IPS-11a (cell line): ENCODE results near the gene TMEM44.
"Not testable (repeated sequence)": the region's sequence is repeated elsewhere in the genome, so short reads cannot be mapped to it uniquely, and the experiment has no call there.

Source experiments
- H3K4me3 ChIP-seq: one replicate; pipeline ENCODE4 v1.5.1; 2013; ENCODE audit warnings: low read depth, low read length, control low read depth

TMEM44 gene

GRCh38 chr3:194610689-194611088, 22.5 kb downstream of the TMEM44 start:
- no peak overlapping the region for H3K4me3 ChIP-seq

GRCh38 chr3:194609601-194610000, 23.6 kb downstream of the TMEM44 start:
- no peak overlapping the region for H3K4me3 ChIP-seq

- H3K4me3 ChIP-seq: no peak overlapping the region
Observed at GRCh38 chr3:194608981-194609380, 24.2 kb downstream of the TMEM44 start.

- H3K4me3 ChIP-seq: no peak overlapping the region
Observed at GRCh38 chr3:194607592-194608389, 25.4 kb downstream of the TMEM44 start.

- no peak overlapping the region for H3K4me3 ChIP-seq
Observed at GRCh38 chr3:194606941-194607340, 26.3 kb downstream of the TMEM44 start.

- H3K4me3 ChIP-seq: no peak overlapping the region
Observed at GRCh38 chr3:194606163-194606562, 27.1 kb downstream of the TMEM44 start.

GRCh38 chr3:194605314-194605713, 27.9 kb downstream of the TMEM44 start:
- not testable (repeated sequence) for H3K4me3 ChIP-seq

GRCh38 chr3:194604837-194605236, 28.4 kb downstream of the TMEM44 start:
- H3K4me3 ChIP-seq: no peak overlapping the region

- no peak overlapping the region for H3K4me3 ChIP-seq
Observed at GRCh38 chr3:194604126-194604525, 29.1 kb downstream of the TMEM44 start.

- H3K4me3 ChIP-seq: no peak overlapping the region
Observed at GRCh38 chr3:194602669-194603171, 30.5 kb downstream of the TMEM44 start.

GRCh38 chr3:194598771-194599557, 34.3 kb downstream of the TMEM44 start:
- H3K4me3 ChIP-seq: no peak overlapping the region

GRCh38 chr3:194596906-194597305, 36.3 kb downstream of the TMEM44 start:
- H3K4me3 ChIP-seq: no peak overlapping the region

GRCh38 chr3:194592798-194593752, 40.1 kb downstream of the TMEM44 start:
- no peak overlapping the region for H3K4me3 ChIP-seq

- H3K4me3 ChIP-seq: no peak overlapping the region
Observed at GRCh38 chr3:194588741-194589140, 44.5 kb downstream of the TMEM44 start.

GRCh38 chr3:194588236-194588635, 45.0 kb downstream of the TMEM44 start:
- H3K4me3 ChIP-seq: no peak overlapping the region

- no peak overlapping the region for H3K4me3 ChIP-seq
Observed at GRCh38 chr3:194587438-194587931, 45.7 kb downstream of the TMEM44 start.

- no peak overlapping the region for H3K4me3 ChIP-seq
Observed at GRCh38 chr3:194586836-194587235, 46.4 kb downstream of the TMEM44 start.

- H3K4me3 ChIP-seq: no peak overlapping the region
Observed at GRCh38 chr3:194585880-194586281, 47.3 kb downstream of the TMEM44 start.

- no peak overlapping the region for H3K4me3 ChIP-seq
Observed at GRCh38 chr3:194584866-194585265, 48.4 kb downstream of the TMEM44 start.

- H3K4me3 ChIP-seq: peak overlapping the region; percentile 98
Observed at GRCh38 chr3:194584320-194584776, 48.9 kb downstream of the TMEM44 start.
